Keratinocyte (primary cell): ENCODE results near the gene ZGRF1.
"Not testable (repeated sequence)": the region's sequence is repeated elsewhere in the genome, so short reads cannot be mapped to it uniquely, and the experiment has no call there.

ENCODE experiments used
- CTCF ChIP-seq, 3 experiments: IDR thresholded peaks in 1 of 3; conservative IDR thresholded peaks in 1 of 3; optimal IDR thresholded peaks in 1 of 3; 2 replicates in 2 of 3; 3 replicates in 1 of 3; pipeline versions ENCODE3 to v1.5.1; 2011; ENCODE audit warnings: low read length in 3 of 3, mild to moderate bottlenecking in 3 of 3, moderate library complexity in 2 of 3, control low read depth in 1 of 3, inconsistent platforms in 1 of 3; ENCODE audit not compliant: insufficient read depth in 2 of 3; ENCODE audit errors: extremely low read depth in 1 of 3
- EZH2 ChIP-seq: IDR thresholded peaks from one replicate; pipeline ENCODE4 v1.6.1; 2012; ENCODE audit warnings: inconsistent platforms, mild to moderate bottlenecking, low read length, moderate library complexity

DNA sequence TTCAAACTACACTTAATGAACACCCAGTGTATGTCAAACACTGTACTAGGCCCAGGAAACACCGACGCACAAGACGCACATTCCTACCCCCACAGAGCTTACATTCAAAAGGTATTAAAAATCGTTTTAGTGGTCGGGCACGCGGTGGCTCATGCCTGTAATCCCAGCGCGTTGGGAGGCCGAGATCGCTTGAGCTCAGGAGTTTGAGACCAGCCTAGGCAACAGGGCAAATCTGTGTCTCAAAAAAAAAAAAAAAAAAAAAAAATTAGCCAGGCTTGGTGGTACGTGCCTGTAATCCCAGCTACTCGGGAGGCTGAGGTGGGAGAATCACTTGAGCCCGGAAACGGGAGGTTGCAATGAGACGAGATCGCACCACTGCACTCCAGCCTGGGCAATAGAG, 114.3 kb downstream of the ZGRF1 start:
- not testable (repeated sequence) for TF ChIP-seq CTCF (optimal IDR thresholded peaks at IDR 0.05 in 1 of 3, IDR thresholded peaks at IDR 0.05 in 1 of 3, conservative IDR thresholded peaks at IDR 0.05 in 1 of 3; ENCODE audit: extremely low read depth in 1 of 3, insufficient read depth in 2 of 3, low read length in 3 of 3); EZH2
